Raji (cell line): Measurements from ENCODE around the gene LIPA.

Experiments used
- POLR2A ChIP-seq: IDR thresholded peaks from 2 replicates; pipeline ENCODE4 v1.6.1; 2011; ENCODE audit warnings: low read depth, low read length, control low read depth; ENCODE audit not compliant: insufficient read depth

LIPA gene

GRCh38 chr10:89255793-89256192, 4.2 kb upstream of the LIPA start:
- TF ChIP-seq POLR2A: no peak

- no peak for TF ChIP-seq POLR2A
Observed at GRCh38 chr10:89252225-89252585, 630 bp upstream of the LIPA start.

GRCh38 chr10:89250865-89251408, 638 bp downstream of the LIPA start:
- no peak for TF ChIP-seq POLR2A

GRCh38 chr10:89248990-89249389, 2.6 kb downstream of the LIPA start:
- TF ChIP-seq POLR2A: no peak

- TF ChIP-seq POLR2A: no peak
Observed at GRCh38 chr10:89245802-89246201, 5.8 kb downstream of the LIPA start.

- TF ChIP-seq POLR2A: no peak
Observed at GRCh38 chr10:89242840-89243568, 8.6 kb downstream of the LIPA start.

- TF ChIP-seq POLR2A: no peak
Observed at GRCh38 chr10:89242345-89242684, 9.3 kb downstream of the LIPA start.

- TF ChIP-seq POLR2A: no peak
Observed at GRCh38 chr10:89241486-89242344, 9.9 kb downstream of the LIPA start.

- TF ChIP-seq POLR2A: no peak
Observed at GRCh38 chr10:89241026-89241425, 10.5 kb downstream of the LIPA start.

GRCh38 chr10:89240519-89240918, 11.1 kb downstream of the LIPA start:
- no peak for TF ChIP-seq POLR2A

- no peak for TF ChIP-seq POLR2A
Observed at GRCh38 chr10:89238956-89239644, 12.5 kb downstream of the LIPA start.

- TF ChIP-seq POLR2A: no peak
Observed at GRCh38 chr10:89237849-89238248, 13.7 kb downstream of the LIPA start.

GRCh38 chr10:89236226-89236797, 15.3 kb downstream of the LIPA start:
- TF ChIP-seq POLR2A: no peak

GRCh38 chr10:89235073-89235798, 16.3 kb downstream of the LIPA start:
- TF ChIP-seq POLR2A: no peak

GRCh38 chr10:89233033-89233432, 18.5 kb downstream of the LIPA start:
- TF ChIP-seq POLR2A: no peak
